Suprapubic skin (tissue), 4 donors: ENCODE measurements around the gene SEMA5A.

Source experiments
- CTCF ChIP-seq, 2 donors: fragments of 200-600 bp in 1 of 2; fragments of 450-650 bp in 1 of 2; sonication (generic) in 1 of 2; IDR thresholded peaks; one replicate each; pipeline ENCODE4 v1.5.1; 2016 to 2019; ENCODE audit warnings: antibody characterized with exemption in 2 of 2, mild to moderate bottlenecking in 1 of 2, moderate library complexity in 1 of 2
- EP300 ChIP-seq: sonication (generic); formaldehyde crosslinking; IDR thresholded peaks from one replicate; pipeline ENCODE4 v1.6.1; 2017; ENCODE audit warnings: antibody characterized with exemption
- POLR2AphosphoS5 ChIP-seq, 3 donors: sonication (generic); formaldehyde crosslinking; IDR thresholded peaks; one replicate each; pipeline ENCODE4 v1.6.1; 2017; ENCODE audit warnings: antibody characterized with exemption in 3 of 3

- no peak for TF ChIP-seq CTCF (IDR thresholded peaks at IDR 0.05)
- no peak for TF ChIP-seq POLR2AphosphoS5 (IDR thresholded peaks at IDR 0.05)
- no peak for TF ChIP-seq EP300
These were observed 207.8 kb downstream of the SEMA5A start for GRCh38 chr5:9337928-9338595.
